Hematopoietic multipotent progenitor cell treated with erythropoietin and hydrocortisone succinate and interleukin-3 and kit ligand, for 15 days (in vitro differentiated cells): ENCODE results near the gene EZH1.
A peak's percentile ranks its signal among the peaks of the same experiment; 100 is the strongest.

ENCODE experiments used
- DNase-seq: peaks from one replicate; pipeline ENCODE4 v3.0.0-alpha.2; 2015; ENCODE audit warnings: low spot score

Gene EZH1

DNA sequence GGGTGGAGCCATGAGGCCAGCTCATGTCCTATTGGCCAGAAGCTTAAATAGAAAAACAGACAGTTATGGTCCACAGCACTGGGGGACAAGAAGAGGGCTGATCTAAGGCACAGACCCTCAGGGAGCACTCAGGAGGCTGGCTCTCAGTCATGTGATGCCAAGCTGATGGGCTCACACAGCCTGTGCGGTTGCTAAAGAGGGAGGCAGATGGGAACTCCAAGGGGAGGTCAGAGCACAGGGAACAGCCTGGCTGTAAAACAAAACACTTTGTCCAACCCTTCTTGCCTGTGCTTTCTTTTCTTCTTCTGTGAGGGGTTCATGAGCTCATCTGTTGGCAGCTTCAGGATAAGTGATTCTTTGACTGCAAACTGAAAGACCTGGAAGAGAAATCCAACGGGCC is 35.3 kb downstream of the EZH1 start:
- DNase-seq = no peak

DNA sequence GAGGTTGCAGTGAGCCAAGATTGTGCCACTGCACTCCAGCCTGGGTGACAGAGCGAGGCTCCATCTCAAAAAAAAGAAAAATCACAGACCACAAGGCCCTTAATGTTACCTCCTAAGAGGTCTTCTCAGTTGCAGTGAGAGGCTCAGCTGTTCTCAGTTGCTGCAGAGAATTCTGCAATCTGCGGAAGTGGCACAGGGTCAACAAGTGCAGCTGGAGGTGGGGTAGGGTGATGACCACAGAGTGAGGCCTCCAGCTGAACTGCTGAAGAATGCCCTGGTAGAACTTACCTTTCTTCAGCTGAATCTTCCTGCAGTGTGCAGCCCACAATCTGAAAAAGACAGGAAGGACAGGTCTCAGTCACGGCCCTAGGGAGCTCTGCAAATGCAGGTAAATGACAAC is 36.3 kb downstream of the EZH1 start:
- DNase-seq = no peak

DNA sequence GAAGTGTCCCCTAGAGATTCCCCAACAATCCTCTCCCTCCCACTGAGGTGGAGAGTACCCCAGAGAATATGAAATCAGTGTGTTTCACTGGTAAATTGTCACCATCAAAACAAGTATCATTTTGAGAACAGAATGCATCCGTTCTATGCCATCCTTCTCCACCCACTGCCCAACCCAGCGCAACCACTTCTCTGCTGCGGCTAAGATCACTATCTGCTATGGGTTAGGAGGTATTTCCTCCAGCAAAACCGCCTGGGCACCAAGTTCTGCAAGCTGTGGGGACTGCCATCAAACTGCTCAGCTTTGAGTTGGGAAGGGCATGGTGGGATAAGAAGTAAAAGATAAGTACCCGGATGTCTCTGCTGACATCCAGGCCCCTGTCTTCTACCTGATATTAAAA is 38.1 kb downstream of the EZH1 start:
- no peak for DNase-seq

GRCh38 chr17:42704837-42705494 is 39.9 kb downstream of the EZH1 start:
- DNase-seq = no peak

DNA sequence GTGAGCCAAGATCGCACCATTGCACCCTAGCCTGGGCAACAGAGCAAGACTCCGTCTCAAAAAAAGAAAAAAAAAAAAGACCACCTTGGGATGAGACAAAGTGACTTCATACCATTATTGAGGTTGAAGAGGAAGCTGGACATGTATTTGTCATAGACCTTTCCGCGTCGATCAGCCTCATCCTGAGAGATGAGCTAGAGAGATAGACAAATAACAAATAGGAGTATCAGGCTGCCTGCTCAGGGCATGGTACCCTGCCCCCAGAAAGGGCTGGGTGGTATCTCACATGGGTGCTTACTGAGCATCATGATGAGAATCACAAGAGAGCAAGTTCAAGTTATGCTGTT is 40.4 kb downstream of the EZH1 start:
- DNase-seq = no peak

- DNase-seq = no peak
Measured at GRCh38 chr17:42702446-42702845, 42.4 kb downstream of the EZH1 start.

- no peak for DNase-seq
Measured at GRCh38 chr17:42700586-42701289, 44.1 kb downstream of the EZH1 start.

DNA sequence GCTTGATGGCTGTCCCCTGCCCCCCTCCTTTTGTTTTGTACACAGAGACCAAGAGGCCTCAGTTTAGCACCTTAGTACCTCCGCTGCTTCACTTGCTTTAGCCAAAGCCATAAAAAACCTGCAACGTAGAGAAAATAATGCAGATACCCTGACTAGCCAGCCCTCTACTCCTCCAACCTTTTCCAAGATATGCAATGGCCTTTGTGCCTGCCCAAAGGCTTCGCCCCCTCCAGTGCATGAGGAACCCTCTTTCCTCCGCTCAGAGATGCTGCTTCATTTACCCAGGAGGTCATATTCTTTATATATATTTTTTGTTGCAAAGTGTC is 45.5 kb downstream of the EZH1 start:
- DNase-seq = no peak

DNA sequence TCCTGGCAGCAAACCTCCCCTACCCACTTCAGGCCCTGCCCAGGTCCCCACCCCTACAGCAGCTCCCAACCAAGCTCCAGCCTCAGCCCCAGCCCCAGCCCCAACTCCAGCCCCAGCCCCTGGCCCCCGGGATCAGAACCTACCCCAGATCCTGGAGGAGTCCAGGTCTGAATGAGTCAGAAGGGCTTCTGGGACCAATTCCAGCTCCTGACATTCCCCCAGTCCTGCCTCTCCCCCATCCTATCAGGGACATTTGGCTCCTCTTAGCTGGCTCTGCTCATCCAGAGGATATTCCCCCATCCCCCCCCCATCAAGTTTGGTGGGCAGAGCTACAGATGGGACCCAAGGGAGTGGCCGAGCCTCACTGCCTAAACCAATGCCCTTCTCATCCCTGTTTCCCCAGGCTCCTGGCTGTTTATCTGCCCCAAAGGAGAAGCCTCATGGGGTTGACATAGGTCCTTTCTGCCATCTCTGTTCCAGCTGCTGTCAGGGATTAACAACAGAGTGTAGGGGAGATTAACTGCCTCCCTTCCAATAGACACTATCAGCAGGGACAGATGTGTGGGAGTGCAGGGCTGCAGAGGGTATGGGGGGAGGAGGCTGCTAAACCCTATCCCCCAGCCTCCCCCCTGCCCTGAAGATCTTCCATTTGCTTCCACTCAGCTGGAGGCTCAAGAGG is 46.0 kb downstream of the EZH1 start:
- peak; percentile 41 for DNase-seq

DNA sequence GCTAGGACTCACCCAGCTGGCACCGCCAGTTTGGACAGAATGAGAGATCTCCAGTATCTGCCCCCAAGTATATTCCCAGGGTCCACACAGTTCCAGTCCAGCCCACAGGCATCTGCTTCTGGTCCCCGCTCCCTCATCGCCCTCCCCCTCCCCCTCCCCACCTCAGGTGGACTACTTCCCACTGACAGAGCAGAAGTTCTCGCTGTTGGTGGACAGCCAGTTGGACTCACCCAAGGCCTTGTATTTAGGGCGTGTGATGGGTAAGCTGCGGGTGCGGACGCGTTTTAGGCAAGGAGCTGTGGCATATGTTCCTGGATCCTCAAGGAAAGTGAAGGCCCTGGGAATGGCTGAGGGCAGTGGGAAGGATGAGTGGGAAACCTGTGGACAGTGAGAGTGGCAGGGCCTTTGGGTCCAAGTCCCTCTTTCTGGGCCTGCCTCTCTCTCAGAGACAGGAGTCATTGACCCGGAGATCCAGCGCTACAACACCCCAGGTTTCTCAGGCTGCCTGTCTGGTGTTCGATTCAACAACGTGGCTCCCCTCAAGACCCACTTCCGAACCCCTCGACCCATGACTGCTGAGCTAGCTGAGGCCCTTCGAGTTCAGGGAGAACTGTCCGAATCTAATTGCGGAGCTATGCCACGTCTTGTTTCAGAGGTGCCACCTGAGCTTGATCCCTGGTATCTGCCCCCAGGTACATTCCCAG is 47.6 kb downstream of the EZH1 start:
- DNase-seq = no peak

DNA sequence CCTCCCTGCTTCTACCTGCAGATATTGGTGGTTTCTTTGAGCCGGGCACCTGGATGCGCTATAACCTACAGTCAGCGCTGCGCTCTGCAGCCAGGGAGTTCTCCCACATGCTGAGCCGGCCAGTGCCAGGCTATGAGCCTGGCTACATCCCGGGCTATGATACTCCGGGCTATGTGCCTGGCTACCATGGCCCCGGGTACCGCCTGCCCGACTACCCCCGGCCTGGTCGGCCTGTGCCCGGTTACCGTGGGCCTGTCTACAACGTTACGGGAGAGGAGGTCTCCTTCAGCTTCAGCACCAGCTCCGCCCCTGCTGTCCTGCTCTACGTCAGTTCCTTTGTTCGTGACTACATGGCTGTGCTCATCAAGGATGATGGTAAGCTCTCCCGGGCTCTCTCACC is 49.3 kb downstream of the EZH1 start:
- no peak for DNase-seq

GRCh38 chr17:42694524-42694923 is 50.3 kb downstream of the EZH1 start:
- DNase-seq = no peak

DNA sequence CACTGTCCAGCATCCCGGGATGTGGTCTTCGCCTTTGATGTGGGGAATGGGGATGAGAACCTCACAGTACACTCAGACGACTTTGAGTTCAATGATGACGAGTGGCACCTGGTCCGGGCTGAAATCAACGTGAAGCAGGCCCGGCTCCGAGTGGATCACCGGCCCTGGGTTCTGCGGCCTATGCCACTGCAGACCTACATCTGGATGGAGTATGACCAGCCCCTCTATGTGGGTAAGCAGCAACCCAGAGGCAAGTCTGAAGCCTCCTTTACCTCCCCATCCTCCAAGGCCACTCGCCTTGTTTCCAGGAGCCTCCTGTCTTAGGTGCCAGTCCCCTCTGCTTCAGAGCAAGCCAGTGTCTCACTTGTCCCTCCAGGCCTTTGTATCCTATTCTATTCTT is 52.4 kb downstream of the EZH1 start:
- DNase-seq = no peak

- no peak for DNase-seq
Measured at GRCh38 chr17:42691021-42691545, 53.8 kb downstream of the EZH1 start.

- no peak for DNase-seq
Measured at GRCh38 chr17:42690596-42690995, 54.2 kb downstream of the EZH1 start.

GRCh38 chr17:42687707-42688320 is 57.0 kb downstream of the EZH1 start:
- no peak for DNase-seq

- DNase-seq = no peak
Measured at GRCh38 chr17:42686520-42687128, 58.2 kb downstream of the EZH1 start.

DNA sequence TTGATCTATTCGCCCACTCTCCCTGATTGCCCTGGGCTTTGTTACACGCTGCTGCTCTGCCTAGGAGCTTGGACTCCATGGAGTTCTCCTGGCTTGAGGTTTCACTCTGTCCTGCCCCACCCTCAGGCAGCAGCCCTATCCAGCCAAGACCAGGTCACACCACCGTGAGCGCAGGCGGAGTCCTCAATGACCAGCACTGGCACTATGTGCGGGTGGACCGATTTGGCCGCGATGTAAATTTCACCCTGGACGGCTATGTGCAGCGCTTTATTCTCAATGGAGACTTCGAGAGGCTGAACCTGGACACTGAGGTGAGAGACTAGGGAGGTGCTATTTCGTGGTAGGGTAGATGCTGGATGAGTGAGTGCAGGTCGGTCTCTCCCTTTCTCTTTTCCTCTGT is 59.0 kb downstream of the EZH1 start:
- no peak for DNase-seq

DNA sequence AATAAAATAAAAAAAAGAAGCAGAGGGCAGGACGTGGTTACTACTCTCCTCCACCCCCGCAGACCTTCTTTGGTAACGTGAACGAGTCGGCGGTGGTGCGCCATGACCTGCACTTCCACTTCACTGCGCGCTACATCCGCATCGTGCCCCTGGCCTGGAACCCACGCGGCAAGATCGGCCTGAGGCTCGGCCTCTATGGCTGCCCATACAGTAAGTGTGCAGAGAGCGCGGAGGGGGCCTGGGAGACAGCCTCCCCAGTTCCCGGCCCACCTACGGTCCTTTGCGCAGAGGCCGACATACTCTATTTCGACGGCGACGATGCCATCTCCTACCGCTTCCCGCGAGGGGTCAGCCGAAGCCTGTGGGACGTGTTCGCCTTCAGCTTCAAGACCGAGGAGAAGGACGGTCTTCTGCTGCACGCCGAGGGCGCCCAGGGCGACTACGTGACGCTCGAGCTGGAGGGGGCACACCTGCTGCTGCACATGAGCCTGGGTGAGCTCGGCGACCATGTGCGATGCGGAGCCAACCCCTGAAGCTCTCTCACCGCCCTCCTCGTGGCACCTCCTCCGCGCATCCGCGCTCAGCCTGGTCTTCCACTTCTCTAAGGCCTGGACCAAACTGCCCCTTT is 59.8 kb downstream of the EZH1 start:
- DNase-seq = no peak

- no peak for DNase-seq
Measured at GRCh38 chr17:42683407-42684034, 61.3 kb downstream of the EZH1 start.
